T-helper 2 cell treated with Interferon-gamma antibody and Interleukin-4, amounts not matched to agents 5 μg/mL and 100 μg/mL, for 36 hours (primary cell): ENCODE measurements around the gene FNDC3B.
"Not testable (repeated sequence)": the region's sequence is repeated elsewhere in the genome, so short reads cannot be mapped to it uniquely, and the experiment has no call there.

ENCODE experiments used
- DNase-seq: peaks from one replicate; pipeline ENCODE4 v3.0.0; 2021; ENCODE audit warnings: low spot score
- H3K27ac Mint-ChIP-seq: one replicate; pipeline ENCODE4 v1.8.0; 2021; ENCODE audit warnings: mild to moderate bottlenecking, mixed read lengths
- H3K27me3 Mint-ChIP-seq: one replicate; pipeline ENCODE4 v1.8.0; 2021; ENCODE audit warnings: low read depth, mixed read lengths
- H3K36me3 Mint-ChIP-seq: one replicate; pipeline ENCODE4 v1.8.0; 2021; ENCODE audit warnings: low read depth, mixed read lengths
- H3K4me1 Mint-ChIP-seq: one replicate; pipeline ENCODE4 v1.8.0; 2021; ENCODE audit warnings: low read depth, mixed read lengths
- H3K4me3 Mint-ChIP-seq: one replicate; pipeline ENCODE4 v1.8.0; 2022; ENCODE audit warnings: mild to moderate bottlenecking, moderate library complexity, mixed read lengths
- H3K9me3 Mint-ChIP-seq: one replicate; pipeline ENCODE4 v1.8.0; 2021; ENCODE audit warnings: mixed read lengths

FNDC3B gene

GRCh38 chr3:172039436-172040077 lies at the start of gene FNDC3B:
Gene FNDC3B (plus strand): TSS chr3:172039578. CDS start chr3:172112480, 72,902 bp downstream.
- no peaks in the 10 kb centered on the region for H3K9me3 Mint-ChIP-seq
- H3K27me3 Mint-ChIP-seq, result peaks cover 13% of the 10 kb centered on the region
- H3K27ac Mint-ChIP-seq, result peak within 1 kb of the TSS; percentile 96
- peaks cover 17% of the 10 kb centered on the region for H3K4me1 Mint-ChIP-seq
- H3K4me3 Mint-ChIP-seq, result peak within 1 kb of the TSS; percentile 97
- H3K36me3 Mint-ChIP-seq, result peaks cover 2% of the 10 kb centered on the region
- DNase-seq, result peak; percentile 91

- H3K4me1 Mint-ChIP-seq, H3K9me3 Mint-ChIP-seq, DNase-seq, H3K27ac Mint-ChIP-seq, H3K4me3 Mint-ChIP-seq, H3K27me3 Mint-ChIP-seq, H3K36me3 Mint-ChIP-seq: not testable (repeated sequence)
These were observed 49.1 kb upstream of the FNDC3B start for GRCh38 chr3:171990239-171990638.

DNA sequence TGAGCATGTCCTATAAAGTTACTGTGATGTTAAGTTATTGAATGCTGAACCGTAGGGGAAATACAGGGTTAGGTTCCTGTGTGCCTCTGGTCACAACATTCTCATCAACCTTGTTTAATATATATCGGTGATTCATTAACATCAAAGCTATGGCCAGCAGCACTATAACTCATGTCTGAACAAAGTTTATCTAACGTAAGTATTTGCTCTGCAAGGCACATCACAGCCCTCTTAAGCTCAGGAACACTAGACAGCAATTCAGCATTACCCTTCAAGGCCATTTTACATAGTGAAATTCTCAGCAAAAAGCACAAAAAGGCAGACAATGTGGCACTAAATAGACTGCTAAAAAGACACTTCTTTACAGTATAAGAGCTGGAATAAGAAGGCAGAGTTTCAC lies 48.2 kb upstream of the FNDC3B start:
- peaks cover 3% of the 10 kb centered on the region for H3K9me3 Mint-ChIP-seq
- no peak overlapping the region for H3K27ac Mint-ChIP-seq
- peaks cover 2% of the 10 kb centered on the region for H3K27me3 Mint-ChIP-seq
- DNase-seq, result no peak
- peaks cover 6% of the 10 kb centered on the region for H3K4me1 Mint-ChIP-seq
- no peaks in the 10 kb centered on the region for H3K36me3 Mint-ChIP-seq
- H3K4me3 Mint-ChIP-seq, result no peak overlapping the region

- Mint-ChIP-seq H3K4me1 (peaks cover 5% of the 10 kb centered on the region), H3K4me3 (no peak overlapping the region), H3K27me3 (no peaks in the 10 kb centered on the region), H3K27ac (no peak overlapping the region), H3K9me3 (peaks cover 22% of the 10 kb centered on the region), H3K36me3 (peaks cover 7% of the 10 kb centered on the region)
- DNase-seq, result no peak
These were observed 44.5 kb upstream of the FNDC3B start for GRCh38 chr3:171994646-171995428.

DNA sequence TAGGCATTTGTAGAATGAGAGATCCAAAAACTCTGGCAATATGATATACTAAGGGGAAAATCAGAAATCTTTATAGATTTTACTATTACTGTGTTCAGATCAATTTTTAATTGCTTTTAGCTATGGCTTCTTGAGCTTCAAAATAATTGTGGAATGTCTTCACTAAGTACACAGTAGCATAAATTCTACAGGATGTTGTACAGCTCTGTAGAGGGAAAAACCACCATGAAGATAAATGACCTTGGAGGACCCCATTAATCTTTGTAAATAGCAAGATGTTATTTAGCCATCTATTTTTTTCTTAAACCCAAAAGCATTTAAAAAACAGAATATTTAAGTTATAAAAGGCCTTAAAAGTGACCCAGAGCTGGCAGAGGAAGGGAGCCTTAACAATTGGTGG lies 43.9 kb upstream of the FNDC3B start:
- DNase-seq, result no peak
- H3K27ac Mint-ChIP-seq, result no peak overlapping the region
- no peaks in the 10 kb centered on the region for H3K27me3 Mint-ChIP-seq
- H3K4me3 Mint-ChIP-seq, result no peak overlapping the region
- H3K4me1 Mint-ChIP-seq, result peaks cover 5% of the 10 kb centered on the region
- H3K36me3 Mint-ChIP-seq, result peaks cover 7% of the 10 kb centered on the region
- H3K9me3 Mint-ChIP-seq, result peaks cover 22% of the 10 kb centered on the region

DNA sequence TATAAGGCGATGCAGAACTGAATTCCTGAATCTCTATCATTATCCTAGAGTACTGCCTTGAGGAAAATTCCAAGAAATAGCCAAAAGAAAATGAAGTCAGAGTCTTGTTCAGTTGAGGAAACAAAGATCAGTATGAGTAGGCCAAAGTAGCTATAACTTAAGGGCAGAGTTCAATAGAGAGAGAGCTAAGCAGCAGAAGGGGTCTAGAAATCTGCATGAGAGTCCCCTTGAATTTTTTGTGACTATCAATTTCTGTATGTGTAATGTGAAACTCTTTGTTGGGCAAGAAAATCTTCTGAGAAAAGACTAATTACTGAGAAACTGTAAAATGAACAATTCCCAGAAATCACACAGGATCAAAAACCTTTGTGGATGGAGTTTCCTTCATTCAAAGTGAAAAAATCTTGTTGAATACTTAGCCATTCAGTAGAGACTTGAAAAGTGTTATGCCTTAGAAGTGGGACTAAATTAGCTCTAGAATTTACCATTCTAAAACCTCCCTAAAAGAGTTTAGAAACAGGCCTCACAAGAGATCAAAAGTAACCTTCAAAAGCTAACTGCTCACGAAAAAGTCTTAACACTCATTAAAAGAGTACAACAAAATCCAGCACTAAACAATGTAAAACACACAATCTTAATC lies 43.1 kb upstream of the FNDC3B start:
- Mint-ChIP-seq H3K27me3 (no peaks in the 10 kb centered on the region), H3K27ac (no peak overlapping the region), H3K36me3 (peaks cover 7% of the 10 kb centered on the region), H3K4me1 (peaks cover 5% of the 10 kb centered on the region), H3K9me3 (peaks cover 23% of the 10 kb centered on the region), H3K4me3 (no peak overlapping the region)
- DNase-seq, result no peak

DNA sequence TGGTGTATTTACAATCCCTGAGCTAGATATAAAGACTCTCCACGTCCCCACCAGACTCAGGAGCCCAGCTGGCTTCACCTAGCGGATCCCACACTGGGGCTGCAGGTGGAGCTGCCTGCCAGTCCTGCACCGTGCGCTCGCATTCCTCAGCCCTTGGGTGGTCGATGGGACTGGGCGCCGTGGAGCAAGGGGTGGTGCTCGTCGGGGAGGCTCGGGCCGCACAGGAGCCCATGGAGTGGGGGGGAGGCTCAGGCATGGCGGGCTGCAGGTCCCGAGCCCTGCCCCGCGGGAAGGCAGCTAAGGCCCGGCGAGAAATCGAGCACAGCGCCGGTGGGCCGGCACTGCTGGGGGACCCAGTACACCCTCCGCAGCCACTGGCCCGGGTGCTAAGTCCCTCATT lies 40.6 kb upstream of the FNDC3B start:
- H3K4me3 Mint-ChIP-seq, DNase-seq: not testable (repeated sequence)

GRCh38 chr3:172001616-172002015 lies 37.8 kb upstream of the FNDC3B start:
- not testable (repeated sequence) for DNase-seq, H3K27me3 Mint-ChIP-seq, H3K27ac Mint-ChIP-seq, H3K36me3 Mint-ChIP-seq, H3K4me3 Mint-ChIP-seq, H3K4me1 Mint-ChIP-seq
- peaks cover 22% of the 10 kb centered on the region for H3K9me3 Mint-ChIP-seq

More for the DNA sequence above, 40.6 kb upstream of the FNDC3B start:
- H3K9me3 Mint-ChIP-seq, result peaks cover 29% of the 10 kb centered on the region
- not testable (repeated sequence) for H3K27me3 Mint-ChIP-seq, H3K4me1 Mint-ChIP-seq, H3K36me3 Mint-ChIP-seq, H3K27ac Mint-ChIP-seq

DNA sequence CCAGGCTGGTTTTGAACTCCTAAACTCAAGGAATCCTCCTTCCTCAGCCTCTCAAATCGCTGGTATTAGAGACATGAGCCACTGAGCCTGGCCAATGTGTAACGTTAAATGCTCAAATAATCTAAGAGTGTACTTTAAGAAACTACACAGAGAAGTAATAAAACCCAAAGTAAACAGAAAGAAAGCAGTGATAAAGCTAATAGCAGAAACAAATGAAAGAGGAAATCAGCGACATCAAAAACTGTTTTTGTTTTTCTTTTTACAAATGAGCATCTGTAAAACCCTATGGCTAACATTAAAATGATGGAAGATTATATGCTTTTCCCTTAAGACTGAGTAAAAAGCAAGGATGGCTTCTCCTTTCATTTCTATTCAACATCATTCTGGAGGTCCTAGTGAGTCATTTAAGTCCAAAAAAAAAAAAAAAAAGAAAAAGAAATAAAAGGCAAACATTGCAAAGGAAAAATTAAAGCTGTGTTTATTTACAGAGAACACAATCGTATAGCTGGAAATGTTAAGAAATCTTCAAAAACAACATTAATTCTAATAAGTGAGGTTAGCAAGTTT lies 36.8 kb upstream of the FNDC3B start:
- Mint-ChIP-seq H3K36me3 (peaks cover 1% of the 10 kb centered on the region), H3K9me3 (peaks cover 12% of the 10 kb centered on the region), H3K4me3 (no peak overlapping the region), H3K4me1 (no peaks in the 10 kb centered on the region), H3K27me3 (peaks cover 3% of the 10 kb centered on the region), H3K27ac (no peak overlapping the region)
- DNase-seq, result no peak

DNA sequence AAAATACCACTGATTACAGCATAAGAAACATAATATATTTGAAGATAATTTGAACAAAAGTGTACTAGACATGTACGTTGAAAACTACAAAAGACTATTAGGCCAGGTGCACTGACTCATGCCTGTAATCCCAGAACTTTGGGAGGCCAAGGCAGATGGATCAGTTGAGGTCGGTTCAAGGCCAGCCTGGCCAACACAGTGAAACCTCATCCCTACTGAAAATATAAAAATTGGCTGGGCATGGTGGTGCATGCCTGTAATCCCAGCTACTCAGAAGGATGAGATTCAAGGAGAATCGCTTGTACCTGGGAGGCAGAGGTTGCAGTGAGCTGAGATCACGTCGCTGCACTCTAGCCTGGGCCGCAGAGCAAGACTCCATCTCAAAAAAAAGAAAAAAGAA lies 36.2 kb upstream of the FNDC3B start:
- no peak overlapping the region for H3K27ac Mint-ChIP-seq
- DNase-seq, result no peak
- no peaks in the 10 kb centered on the region for H3K4me1 Mint-ChIP-seq
- H3K36me3 Mint-ChIP-seq, result peaks cover 1% of the 10 kb centered on the region
- peaks cover 7% of the 10 kb centered on the region for H3K9me3 Mint-ChIP-seq
- H3K4me3 Mint-ChIP-seq, result no peak overlapping the region
- peaks cover 3% of the 10 kb centered on the region for H3K27me3 Mint-ChIP-seq

- H3K4me1 Mint-ChIP-seq, result no peaks in the 10 kb centered on the region
- no peaks in the 10 kb centered on the region for H3K9me3 Mint-ChIP-seq
- H3K27ac Mint-ChIP-seq, result no peak overlapping the region
- peaks cover 2% of the 10 kb centered on the region for H3K27me3 Mint-ChIP-seq
- DNase-seq, result no peak
- H3K4me3 Mint-ChIP-seq, result no peak overlapping the region
- H3K36me3 Mint-ChIP-seq, result no peaks in the 10 kb centered on the region
These were observed 32.4 kb upstream of the FNDC3B start for GRCh38 chr3:172007065-172007370.

DNA sequence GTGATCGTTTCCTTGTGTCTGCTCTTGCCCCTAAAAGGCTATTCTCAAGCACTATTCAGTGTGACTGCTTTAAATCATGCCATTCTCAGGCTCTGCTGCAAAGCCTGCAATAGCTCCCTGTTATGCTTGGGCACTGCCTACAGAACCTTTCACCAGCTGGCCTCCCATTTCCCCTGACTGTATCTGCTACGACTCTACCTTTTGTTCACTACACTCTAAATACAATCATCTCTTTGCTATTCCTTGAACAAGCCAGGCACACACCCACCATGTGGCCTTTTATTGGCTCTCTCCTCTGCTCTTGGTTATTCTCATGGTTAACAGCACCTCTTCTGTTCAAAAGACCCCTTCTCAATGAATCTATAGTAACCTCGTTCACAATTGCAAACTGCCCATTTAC lies 29.6 kb upstream of the FNDC3B start:
- no peaks in the 10 kb centered on the region for H3K36me3 Mint-ChIP-seq

GRCh38 chr3:172012775-172013174 lies 26.6 kb upstream of the FNDC3B start:
- H3K9me3 Mint-ChIP-seq, result no peaks in the 10 kb centered on the region
- H3K36me3 Mint-ChIP-seq, result no peaks in the 10 kb centered on the region
- H3K4me1 Mint-ChIP-seq, result peaks cover 3% of the 10 kb centered on the region
- no peak overlapping the region for H3K27ac Mint-ChIP-seq
- no peak overlapping the region for H3K4me3 Mint-ChIP-seq
- H3K27me3 Mint-ChIP-seq, result peaks cover 3% of the 10 kb centered on the region
- no peak for DNase-seq

More for the DNA sequence above, 29.6 kb upstream of the FNDC3B start:
- H3K4me1 Mint-ChIP-seq, result peaks cover 2% of the 10 kb centered on the region
- no peaks in the 10 kb centered on the region for H3K27me3 Mint-ChIP-seq
- DNase-seq, result no peak
- no peak overlapping the region for H3K4me3 Mint-ChIP-seq
- H3K27ac Mint-ChIP-seq, result no peak overlapping the region
- no peaks in the 10 kb centered on the region for H3K9me3 Mint-ChIP-seq

DNA sequence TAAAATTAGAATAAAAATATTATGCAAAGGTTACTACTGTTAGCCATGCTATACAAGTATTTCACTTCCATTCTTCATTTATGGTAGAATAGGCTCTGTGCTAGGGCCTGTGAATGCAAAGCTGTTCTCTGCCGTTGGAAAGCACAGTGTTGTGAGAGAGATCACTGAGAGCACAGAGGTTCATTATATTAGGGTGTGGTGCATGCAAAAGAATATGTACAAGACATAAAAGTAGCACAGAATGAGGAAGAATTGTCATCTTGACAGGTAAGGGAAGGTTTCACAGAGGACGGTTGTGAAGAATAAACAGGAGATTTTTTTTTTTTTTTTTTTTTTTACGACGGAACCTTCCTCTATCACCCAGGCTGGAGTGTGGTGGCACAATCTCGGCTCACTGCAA lies 25.2 kb upstream of the FNDC3B start:
- Mint-ChIP-seq H3K36me3 (no peaks in the 10 kb centered on the region), H3K27me3 (peaks cover 9% of the 10 kb centered on the region), H3K9me3 (no peaks in the 10 kb centered on the region), H3K4me3 (no peak overlapping the region), H3K4me1 (peaks cover 3% of the 10 kb centered on the region), H3K27ac (no peak overlapping the region)
- no peak for DNase-seq
